GOT3 (cell line): ENCODE results near the gene INPP4A.

Experiments used
- DNase-seq: peaks from one replicate; lab custom pipeline; 2025; ENCODE audit warnings: mixed read lengths; lab: John Stamatoyannopoulos, UW

The INPP4A gene

DNA sequence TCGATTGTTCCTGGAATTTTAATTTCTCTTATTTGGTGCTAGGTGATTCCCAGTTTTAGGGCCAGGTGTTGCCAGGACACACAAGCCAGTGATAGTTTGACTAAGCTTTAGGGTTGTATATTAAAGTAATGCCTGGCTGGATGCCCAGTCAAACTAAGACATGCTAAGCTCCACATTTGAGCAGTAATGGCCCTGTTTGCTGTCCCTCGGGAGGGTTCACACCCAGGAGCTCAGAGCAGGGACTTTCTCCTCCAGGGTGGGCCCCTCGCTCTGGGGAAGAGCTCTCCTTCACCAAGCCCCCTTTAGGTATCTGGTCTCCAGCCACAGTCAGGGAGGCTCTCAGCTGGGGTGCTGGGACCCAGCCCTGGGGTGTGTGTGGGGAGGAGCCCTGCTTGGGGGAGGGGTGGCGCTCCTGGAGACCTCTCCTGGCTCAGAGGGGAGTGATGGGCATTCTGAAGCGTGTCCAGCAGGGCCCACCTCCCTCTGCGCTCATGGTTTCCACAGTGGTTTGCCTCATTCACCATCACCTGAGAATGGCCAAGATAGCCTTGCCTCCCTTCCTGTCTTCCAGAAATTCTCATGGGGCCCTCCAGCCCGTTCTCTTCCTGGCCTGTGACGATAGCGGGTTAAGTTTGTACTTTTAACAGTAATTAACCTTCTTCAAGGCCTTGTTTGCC lies 31.7 kb downstream of the INPP4A start:
- no peak for DNase-seq

DNA sequence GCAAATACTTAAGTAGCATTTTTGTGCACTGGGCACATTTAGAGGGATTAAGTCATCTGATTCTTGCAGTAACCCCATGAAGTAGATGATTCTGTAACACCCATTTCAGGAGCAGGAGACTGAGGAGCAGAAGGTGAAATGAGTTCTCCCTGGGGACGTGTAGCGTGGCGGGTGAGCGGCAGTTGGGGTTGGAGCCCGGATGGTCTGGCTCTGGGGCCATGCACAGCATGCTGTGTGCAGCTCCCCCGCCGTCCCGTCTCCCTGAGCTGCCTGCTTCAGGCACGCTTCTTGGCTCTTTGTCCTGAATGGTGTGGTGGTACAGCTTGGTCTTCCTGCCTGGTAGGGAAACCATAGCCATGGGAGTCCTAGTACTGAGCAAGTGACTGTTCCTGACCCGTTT lies 32.4 kb downstream of the INPP4A start:
- DNase-seq, result no peak

DNA sequence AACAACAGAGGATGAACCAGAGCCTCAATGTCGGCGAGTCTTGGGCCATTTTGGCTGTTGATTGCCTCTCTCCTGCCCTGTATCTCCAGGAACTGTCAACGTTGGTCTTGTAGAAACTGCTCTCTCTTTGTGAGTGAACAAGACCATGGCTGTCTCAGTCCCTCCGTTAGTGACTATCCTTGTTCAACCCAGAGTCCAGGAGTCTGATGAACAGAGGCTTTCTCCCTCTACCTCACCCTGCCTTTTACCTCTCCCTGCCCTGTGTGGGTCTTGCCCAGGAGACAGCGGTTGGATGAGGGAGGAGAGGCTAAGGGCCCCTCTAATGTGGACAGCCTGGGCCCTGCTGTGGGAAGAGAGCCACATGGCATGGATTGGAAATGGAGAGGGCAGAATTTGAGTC lies 32.8 kb downstream of the INPP4A start:
- no peak for DNase-seq

DNA sequence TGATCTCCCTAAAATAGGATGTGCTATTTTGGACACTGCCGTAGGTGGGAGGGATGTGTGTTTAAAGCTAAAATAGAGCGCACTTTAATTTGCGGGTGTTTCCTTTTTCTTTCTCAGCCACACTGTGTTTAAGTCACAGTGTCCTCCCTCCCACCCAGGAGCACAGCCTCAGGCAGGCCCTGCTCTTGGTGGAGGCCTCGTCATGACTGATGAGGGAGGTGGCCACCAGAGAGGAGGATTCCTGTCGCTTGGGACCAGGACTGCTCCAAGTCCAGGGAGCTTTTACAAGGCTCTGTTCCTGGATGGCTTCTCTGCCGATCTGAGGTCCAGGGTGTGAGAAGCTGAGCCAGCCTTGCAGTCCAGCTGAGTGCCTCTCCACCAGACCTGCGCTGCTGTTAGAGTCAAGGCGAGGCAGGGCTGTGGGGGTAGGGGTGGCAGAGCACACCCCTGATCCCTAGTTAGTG lies 33.5 kb downstream of the INPP4A start:
- DNase-seq, result no peak

DNA sequence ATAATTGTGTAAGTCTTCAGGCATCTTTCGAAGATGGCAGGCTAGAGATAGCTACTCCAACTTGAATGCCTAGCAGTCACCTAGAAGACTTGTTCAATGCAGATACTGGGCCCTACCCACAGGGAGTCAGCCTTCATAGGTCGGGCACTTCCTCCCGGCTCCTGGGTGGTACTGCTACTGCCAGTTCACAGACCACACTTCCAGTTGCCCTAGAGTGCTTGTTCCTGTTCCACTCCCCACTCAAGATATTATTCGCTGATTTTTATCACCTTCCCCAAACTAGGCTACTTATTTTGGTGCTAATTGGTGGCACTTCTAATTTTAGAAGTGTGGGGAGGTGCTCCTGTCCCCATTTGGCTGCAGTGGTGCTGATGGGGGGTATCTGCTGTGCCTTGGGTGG lies 34.2 kb downstream of the INPP4A start:
- no peak for DNase-seq

DNA sequence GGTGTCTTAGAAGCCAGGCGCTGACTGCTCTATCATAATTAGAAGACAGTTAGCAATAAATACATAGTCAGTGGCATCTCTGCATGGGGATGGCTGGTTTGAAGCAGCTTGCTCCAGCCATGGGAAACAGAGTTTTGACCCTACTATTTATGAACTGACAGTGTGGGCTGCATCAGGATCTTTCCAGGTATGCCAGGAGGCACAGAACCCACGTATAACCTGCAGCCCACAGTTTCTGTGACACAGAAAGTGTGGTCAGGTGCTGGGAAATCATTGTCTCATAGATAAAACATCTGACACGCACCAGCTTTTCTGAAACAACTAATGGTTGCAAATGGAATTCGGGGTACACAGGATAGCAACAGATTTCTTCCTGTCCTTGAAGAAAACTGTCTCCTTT lies 34.7 kb downstream of the INPP4A start:
- no peak for DNase-seq

DNA sequence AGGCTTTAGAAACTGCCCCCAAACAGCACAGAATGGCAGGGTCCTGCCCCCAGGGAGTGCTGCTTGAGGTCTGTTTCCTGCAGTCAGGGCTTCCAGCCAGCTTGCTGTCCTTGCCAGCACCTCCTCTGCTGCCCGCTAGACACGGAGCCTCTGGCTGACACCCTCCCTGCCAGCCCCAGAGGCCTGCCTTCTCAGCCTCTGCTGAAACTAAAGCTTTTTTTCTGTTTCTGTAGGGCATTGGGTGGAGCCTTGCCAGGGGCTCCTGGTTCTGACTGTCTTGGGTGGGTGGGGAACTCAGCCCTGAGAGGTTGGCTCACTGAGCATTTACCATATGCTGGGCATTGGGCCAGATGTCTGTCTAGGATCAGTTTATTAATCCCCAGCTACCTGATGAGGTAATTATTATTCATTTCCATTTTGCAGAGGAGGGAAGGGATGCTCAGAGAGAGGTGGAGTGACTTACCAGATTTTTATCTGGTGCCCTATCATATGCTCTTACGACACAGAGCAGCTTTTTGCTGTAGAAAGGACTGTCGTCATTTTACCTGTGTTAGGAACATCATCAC lies 35.4 kb downstream of the INPP4A start:
- peak; percentile 37 for DNase-seq

DNA sequence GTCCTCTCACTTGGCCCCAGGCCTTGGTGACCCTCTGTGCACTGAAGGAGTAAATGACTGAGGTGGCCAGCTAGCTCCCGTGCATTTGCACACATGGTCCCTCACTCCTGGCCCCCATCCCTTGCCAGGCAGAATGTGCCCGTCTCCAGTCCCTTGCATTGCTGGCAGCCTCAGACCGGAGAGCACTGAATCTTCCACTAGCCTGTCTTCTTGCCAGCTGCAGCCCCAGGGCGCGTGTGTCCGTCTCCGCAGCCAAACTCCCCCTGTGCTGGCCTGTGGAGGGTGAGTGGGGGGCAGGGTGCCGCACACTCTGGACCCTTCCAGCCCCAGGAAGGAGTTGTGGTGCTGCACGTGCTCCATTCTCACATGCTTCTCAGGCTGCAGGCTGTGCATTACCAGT lies 35.9 kb downstream of the INPP4A start:
- DNase-seq, result no peak

DNA sequence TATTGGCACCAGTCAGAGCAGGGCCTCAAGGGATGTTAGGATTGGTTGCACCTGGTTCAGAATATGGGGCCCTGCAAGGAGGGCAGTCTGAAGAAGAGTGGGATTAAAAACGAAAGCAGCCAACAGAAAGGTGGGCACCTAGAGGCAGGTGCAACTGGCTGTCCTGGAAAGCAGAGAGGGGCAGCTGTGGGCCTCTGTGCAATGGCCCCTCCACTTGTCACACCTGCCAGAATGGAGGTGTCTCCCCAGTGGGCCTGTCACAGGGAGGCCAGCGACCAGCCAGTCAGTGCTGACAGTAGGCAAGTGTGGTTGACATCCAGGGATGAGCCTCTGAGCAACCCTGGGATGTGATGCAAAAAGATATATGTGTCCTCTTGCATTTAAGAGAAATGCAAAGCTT lies 37.7 kb downstream of the INPP4A start:
- DNase-seq, result no peak

DNA sequence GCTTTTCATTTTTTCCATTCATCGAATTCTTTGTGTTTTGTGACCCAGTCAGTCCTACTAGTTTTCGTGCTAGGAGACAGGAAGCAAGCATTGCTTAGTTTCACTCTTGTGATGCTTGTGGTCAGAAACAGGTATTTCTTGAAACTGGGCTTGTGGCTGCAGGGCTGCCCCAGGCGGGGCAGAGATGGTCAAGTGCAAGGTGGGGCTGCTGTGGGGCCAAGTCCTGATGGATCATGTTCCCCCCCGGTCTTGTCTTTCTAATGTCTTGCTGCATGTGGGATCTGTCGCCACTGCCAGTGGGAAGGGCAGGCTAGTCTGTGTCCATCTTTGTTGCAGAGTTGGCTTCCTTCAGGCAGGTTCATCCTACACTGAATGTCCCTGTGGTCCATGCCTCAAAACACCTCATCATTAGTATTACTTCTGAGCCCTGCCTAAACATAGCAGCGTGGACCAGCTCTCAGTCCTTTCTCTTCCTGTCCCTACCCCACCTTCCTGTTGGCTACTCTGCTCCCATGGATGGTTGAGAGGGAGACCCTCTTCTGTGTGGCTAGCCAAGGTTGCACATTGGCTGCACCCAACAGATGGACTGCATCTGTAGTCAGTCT lies 38.7 kb downstream of the INPP4A start:
- no peak for DNase-seq

DNA sequence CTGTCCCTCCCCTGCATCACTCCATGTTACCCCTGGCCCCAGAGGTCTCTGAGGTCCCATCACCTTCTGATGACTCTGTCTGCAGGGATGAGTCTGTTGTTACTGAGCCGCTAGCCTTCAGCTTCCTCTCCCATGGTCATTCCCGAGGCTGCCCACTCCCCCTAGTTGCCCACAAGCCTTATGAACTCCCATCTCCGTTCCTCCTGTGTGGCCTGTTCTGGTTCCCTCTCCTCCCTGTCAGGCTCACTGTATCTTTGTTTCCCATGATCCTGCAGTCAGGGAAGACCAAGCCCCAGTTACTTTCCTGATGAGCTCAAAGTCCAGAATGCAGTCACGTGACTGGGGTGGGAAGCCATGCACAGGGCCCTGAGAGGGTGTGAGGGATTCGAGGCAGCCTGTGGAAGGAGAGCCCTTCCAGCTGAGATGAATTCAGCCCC lies 39.5 kb downstream of the INPP4A start:
- no peak for DNase-seq

DNA sequence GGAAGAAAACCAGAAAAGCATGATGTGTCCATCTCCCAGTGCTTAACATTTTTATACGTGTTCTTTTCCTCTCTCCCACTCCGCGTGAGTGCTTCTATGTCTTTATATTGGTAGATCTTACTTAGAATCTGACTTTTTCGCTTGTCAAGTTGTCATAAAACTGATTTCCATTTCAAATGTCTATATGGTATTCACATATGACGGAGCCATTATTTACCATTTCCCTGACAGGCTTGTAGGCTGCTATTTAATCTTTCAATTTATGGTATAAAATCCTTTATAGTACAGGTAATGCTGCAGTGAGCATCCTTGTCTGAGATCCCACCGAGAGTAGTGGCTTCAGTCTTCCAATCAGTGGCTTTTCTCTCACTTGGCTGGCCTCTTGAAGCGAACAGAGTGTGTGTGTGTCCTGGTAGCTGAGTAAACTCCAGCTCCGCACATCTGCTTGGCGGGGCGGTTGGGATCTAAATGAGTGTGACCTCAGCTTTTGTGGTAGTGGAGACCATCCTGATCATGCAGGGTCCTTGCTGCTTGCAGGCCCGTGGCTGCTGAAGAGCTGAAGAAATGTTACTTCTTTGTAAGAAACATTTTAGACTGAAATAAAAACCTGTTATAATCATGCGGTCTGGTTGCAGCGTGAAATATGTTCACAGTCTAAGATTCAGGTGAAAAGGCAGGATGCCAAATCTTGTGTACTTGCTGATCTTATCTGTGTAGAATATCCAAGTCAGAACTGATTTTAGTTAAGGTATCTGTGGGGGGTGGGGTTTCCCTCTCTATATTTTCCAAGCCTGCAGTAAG lies 40.2 kb downstream of the INPP4A start:
- DNase-seq, result no peak

DNA sequence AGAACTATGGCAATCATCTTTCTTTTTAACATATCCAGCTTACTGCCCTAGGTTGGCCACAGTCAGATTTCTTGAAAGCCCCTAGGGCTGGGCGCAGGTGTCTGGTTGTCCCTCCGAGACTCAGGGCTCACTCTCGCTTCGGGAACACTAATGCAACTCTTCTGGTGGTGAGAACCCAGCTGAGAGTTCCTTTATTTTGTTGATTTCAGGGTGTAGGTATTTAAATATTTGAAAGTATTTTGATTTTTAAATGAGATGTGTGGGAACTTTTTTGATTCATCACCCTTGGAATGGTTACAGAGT lies 40.7 kb downstream of the INPP4A start:
- DNase-seq, result no peak

DNA sequence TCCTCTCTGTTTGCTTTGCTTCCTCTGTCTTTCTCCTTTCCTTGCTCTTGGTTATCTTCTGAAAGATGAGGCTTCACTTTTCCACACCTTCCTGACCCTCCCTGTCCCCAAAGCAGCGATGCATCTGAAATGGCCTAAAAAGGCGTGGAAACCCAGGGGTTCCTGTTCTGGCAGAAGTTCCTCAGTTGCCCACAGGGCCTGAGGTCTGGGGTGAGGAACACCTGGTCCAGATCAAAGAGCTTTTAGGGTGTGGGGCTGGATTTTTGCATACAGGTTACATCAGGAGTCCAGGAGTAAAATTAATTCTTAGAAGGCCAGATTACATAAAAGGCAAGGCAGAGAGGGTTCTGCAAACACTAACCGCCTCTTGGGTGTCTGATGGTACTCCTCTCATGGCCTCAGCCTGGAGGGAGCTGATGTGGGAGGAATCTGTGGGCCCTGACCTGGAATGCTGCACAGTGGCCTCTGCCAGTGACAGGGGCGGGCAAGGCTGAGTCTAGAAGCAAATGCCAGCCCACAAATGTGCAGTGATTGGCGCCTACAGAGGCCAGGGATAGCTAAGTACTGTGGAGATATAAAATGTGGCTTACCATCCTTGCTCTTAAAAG lies 41.8 kb downstream of the INPP4A start:
- no peak for DNase-seq

DNA sequence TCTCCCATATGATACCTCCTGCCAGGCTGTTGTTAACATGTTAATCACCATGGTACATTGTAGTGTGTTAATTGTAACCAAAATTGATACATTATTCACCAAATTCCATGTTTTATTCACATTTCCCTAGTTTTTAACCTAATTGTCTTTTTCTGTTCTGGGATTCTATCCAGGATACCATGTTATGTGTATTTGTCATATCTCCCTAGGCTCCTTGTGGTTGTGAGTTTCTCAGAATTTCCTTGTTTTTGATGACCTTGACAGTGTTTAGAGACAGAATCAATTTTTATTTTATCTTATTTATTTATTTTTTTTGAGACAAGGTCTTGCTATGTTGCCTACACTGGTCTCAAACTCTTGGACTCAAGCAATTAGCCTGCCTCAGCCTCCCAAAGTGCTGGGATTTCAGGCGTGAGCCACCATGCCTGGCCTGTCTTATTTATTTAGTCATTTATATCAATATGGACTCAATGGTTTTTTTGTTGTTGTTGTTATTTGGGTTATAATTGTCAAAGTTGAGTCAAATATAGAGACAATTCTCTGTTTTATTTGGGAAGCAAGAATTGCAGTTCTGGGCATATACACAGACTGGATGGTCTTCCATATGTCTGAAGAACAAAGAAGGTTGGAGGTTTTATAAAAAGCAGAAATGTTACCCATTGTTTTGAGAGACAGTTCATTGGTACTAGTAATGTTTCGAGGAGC lies 42.6 kb downstream of the INPP4A start:
- DNase-seq, result no peak

DNA sequence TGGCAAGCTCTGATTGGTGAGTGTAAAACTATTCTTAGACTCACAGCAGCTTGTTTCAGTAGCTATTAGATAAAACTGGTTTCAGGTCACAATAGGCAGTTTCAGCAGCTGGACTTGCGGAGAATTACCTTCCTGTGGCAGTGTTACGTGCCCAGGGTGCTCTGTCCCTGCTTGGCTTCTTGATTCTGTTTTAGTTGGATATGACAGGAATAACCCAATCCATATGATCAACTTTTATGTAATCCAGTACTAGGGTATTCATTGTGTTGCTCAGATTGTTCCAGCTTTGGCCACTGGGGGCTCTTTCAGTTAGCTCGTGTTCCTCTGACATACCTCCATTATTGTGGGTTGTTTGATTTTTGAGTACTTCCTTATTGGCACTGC lies 43.1 kb downstream of the INPP4A start:
- no peak for DNase-seq

DNA sequence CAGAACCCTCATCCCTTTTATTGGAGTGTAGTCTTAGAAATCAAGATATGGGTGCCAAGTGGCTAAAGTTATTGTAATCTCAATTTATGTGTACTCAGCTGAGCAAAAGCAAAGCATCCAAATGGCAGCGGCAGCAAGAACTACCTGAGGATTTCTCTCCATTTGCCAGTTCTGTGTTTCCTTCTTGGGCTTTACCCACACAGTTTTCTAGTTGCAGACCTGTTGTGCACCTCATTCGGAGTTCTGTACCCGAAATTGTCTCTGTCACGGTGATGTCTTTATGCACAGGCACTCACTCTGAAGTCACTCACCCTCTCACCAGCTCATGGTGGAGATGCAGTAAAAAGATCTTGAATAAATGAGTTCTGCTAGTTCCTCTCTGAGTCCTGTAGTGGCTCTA lies 43.6 kb downstream of the INPP4A start:
- DNase-seq, result no peak

DNA sequence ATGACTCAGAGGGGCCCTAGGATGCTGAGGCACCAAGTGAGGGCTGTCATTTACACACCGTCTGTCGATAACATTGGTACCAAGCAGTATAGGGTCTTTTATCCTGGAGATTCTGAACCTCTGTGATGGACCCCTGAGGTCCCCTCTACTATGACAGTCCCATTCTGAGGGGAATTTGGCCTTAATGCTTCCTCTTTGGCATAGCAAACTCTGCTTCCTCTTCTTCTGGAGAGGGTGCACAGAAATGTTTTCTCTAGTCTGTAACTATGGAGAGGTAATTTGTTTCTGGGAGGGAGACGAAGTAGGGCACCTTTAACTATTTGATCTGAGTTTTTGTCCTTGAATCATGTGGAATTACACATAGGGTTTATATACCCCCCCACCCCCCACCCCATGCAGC lies 44.8 kb downstream of the INPP4A start:
- no peak for DNase-seq

DNA sequence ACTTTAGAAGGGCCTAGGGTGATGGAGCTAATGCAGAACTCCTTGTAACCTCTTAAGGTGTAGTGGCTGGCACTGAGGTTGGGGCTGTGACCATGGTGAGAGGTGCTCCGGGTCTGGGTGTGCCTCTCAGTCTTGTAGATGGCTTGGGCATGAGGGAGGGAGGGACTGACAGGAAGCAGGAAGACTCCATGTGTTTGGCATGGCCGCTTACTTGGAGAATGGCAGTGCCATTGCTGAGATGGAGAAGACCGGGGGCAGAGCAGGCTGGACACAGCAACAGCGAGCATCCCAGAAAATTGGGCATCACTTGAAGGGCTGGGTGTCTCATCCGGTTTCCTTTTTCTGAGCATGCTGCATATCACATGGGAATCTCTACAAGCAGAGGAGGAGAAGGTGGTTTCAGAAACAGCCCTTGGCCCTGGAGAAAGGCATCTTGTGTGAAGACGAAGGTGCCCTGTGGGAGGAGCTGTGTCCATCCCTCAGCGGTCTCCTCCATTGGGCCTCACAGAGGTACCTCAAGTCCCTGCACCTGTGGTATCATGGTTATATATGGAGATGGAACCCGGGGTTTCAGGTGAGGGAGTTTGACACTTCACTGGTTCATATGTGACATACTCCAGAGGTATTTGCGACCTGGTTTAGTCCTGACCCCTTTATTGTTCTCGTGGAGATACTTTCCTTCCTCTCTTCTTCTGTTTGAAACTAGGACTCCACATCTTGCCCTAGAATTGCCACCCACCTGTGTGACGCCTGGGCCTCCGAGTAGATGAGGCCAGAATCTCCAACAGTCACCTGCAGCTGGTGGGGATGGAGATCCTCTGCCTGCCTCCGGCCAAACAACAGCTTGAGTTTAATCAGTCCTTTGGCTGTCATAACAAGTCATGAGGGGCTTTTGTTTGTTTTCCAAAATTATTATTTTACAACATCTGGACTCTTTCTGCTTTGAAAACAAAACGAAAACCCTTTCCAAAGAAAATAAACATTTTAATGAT lies 45.6 kb downstream of the INPP4A start:
- DNase-seq, result no peak

DNA sequence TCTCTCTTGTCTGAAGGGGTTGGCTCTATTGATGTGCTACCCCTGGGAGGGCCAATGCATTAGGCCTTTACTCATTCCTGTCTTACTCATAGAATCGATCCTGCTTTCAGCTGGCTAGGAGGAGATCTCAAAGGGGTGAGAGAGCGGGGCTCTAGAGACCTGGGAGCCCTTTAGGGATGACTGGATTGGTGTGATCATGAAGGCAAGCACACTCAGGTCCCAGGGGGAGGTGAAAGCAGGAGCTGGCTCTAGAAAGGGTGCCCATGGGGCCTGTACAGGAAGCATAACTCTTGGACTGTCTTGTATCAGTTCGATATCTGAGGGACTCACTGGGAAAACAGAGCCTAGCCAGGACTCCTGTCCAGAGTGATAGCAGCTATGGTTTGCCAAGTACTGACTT lies 47.8 kb downstream of the INPP4A start:
- DNase-seq, result no peak

DNA sequence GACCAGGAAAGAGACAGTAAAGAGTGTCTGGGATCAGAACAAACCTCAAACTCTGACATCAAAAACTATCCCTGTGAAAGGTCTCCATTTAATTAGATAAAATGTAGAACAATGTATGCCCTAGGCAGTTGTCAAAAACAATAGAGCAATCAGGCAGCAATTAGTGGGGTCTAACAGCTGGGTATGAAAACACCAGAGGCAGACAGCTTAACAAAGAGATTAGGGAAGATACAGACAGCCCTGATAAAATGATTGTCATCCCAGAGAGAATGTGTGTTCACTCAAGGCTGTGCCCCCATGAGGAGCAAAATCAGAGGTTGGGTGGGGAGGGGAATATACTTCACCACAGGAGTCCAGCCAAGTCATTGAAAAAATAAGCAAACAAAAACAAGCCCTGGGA lies 50.0 kb downstream of the INPP4A start:
- DNase-seq, result no peak
